ENCODE results near the gene ZRANB1.

DNA sequence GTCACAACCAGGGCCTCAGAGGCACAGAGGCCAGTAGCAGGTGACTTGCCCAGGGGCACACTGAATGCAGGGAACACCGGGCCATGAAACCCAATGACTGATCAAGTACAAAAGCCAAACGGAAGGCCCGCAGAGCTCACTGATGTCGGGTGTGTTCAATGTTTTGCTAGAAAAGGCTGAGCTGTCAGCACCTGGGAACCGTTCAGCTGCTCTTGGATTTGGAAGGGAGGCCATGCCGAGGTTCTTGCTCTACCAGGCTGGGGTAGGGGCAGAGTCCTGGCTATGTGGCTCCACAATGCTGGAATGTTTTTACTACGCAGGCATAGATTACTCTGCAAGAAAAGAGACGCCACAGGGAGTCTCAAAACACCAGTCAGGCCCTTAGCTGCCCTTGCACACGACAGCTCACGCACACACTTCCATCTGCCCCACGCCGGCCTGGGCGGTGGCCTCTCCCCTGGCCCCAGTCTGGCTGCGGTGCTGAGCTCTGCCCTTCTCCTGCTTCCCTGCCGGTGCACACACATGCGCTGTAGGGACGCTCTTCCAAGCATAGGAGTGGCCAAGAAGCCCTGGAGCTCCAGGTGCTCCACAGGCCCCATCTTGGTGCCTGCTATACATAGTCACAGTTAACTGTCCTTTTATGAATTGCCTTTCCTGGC, 79.9 kb downstream of the ZRANB1 start:
- no peak for TF ChIP-seq EZH2 (IDR thresholded peaks at IDR 0.05; ENCODE audit: borderline replicate concordance, low read length)
- TF ChIP-seq, protein P1, sequence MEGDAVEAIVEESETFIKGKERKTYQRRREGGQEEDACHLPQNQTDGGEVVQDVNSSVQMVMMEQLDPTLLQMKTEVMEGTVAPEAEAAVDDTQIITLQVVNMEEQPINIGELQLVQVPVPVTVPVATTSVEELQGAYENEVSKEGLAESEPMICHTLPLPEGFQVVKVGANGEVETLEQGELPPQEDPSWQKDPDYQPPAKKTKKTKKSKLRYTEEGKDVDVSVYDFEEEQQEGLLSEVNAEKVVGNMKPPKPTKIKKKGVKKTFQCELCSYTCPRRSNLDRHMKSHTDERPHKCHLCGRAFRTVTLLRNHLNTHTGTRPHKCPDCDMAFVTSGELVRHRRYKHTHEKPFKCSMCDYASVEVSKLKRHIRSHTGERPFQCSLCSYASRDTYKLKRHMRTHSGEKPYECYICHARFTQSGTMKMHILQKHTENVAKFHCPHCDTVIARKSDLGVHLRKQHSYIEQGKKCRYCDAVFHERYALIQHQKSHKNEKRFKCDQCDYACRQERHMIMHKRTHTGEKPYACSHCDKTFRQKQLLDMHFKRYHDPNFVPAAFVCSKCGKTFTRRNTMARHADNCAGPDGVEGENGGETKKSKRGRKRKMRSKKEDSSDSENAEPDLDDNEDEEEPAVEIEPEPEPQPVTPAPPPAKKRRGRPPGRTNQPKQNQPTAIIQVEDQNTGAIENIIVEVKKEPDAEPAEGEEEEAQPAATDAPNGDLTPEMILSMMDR (IDR thresholded peaks at IDR 0.05; ENCODE audit: low read length), result no peak

Data from OCI-LY1 (cell line).